Naive thymus-derived CD4-positive, alpha-beta T cell (primary cell): ENCODE data around the gene CIAO2A. TPM values are rescaled to one million over a fixed set of nuclear protein-coding genes. Genes with fewer than 3 reads are reported as not detected.

ENCODE experiments used
- ATAC-seq: fragments of 150-1000 bp; cut with Tn5 transposase; 2 replicates; pipeline ENCODE4 v1.10.0; 2021; ENCODE audit warnings: mild to moderate bottlenecking, moderate library complexity
- CTCF ChIA-PET: fragments of 350-600 bp; sonication (Branson Sonifier 250); formaldehyde crosslinking; loops from one replicate; lab custom pipeline; 2021; ENCODE audit warnings: antibody characterized with exemption; lab: Charles Lee
- POLR2A ChIA-PET: fragments of 350-600 bp; sonication (Branson Sonifier 250); formaldehyde crosslinking; loops from one replicate; lab custom pipeline; 2021; ENCODE audit warnings: antibody characterized with exemption, inconsistent platforms; lab: Charles Lee
- DNase-seq, 9 donors: peaks; one replicate each; pipeline versions ENCODE4 v3.0.0 to v3.0.0-alpha.2; 2020 to 2022; ENCODE audit warnings: mixed read lengths in 1 of 9
- H3K27ac ChIP-seq: one replicate; pipeline ENCODE4 v1.7.0; 2013; ENCODE audit warnings: mild to moderate bottlenecking, low read depth, low read length, moderate library complexity
- H3K27me3 ChIP-seq, 2 donors: one replicate each; pipeline ENCODE4 v1.7.0; 2013; ENCODE audit warnings: low read length in 2 of 2, mild to moderate bottlenecking in 2 of 2, moderate library complexity in 2 of 2; ENCODE audit not compliant: control insufficient read depth in 2 of 2, insufficient read depth in 2 of 2
- H3K36me3 ChIP-seq, 3 experiments: 1 replicate in 2 of 3; 2 replicates in 1 of 3; pipeline ENCODE4 v1.7.0; 2013; ENCODE audit warnings: low read length in 3 of 3, mild to moderate bottlenecking in 3 of 3, moderate library complexity in 1 of 3; ENCODE audit not compliant: insufficient read depth in 3 of 3, control insufficient read depth in 2 of 3
- H3K4me1 ChIP-seq, 2 donors: one replicate each; pipeline ENCODE4 v1.7.0; 2013; ENCODE audit warnings: low read length in 2 of 2, mild to moderate bottlenecking in 2 of 2, moderate library complexity in 1 of 2; ENCODE audit not compliant: control insufficient read depth in 2 of 2, insufficient read depth in 2 of 2
- H3K4me3 ChIP-seq: 2 replicates; pipeline ENCODE4 v1.7.0; 2013; ENCODE audit warnings: mild to moderate bottlenecking, low read length
- H3K9me3 ChIP-seq, 3 experiments: 1 replicate in 2 of 3; 2 replicates in 1 of 3; pipeline ENCODE4 v1.7.0; 2013; ENCODE audit warnings: low read length in 3 of 3; ENCODE audit not compliant: control insufficient read depth in 2 of 3
- H3K27ac Mint-ChIP-seq, 9 donors: one replicate each; pipeline ENCODE4 v1.8.0; 2020 to 2022; ENCODE audit warnings: mixed read lengths in 9 of 9, mild to moderate bottlenecking in 8 of 9, moderate library complexity in 5 of 9, inconsistent platforms in 2 of 9
- H3K27me3 Mint-ChIP-seq, 5 donors: one replicate each; pipeline ENCODE4 v1.8.0; 2021 to 2022; ENCODE audit warnings: mixed read lengths in 5 of 5, mild to moderate bottlenecking in 1 of 5
- H3K36me3 Mint-ChIP-seq, 5 donors: one replicate each; pipeline ENCODE4 v1.8.0; 2020 to 2022; ENCODE audit warnings: mixed read lengths in 5 of 5, mild to moderate bottlenecking in 3 of 5, inconsistent platforms in 1 of 5
- H3K4me1 Mint-ChIP-seq, 7 donors: one replicate each; pipeline ENCODE4 v1.8.0; 2020 to 2022; ENCODE audit warnings: mixed read lengths in 7 of 7, mild to moderate bottlenecking in 3 of 7, inconsistent platforms in 1 of 7
- H3K4me3 Mint-ChIP-seq, 10 donors: one replicate each; pipeline ENCODE4 v1.8.0; 2020 to 2022; ENCODE audit warnings: mild to moderate bottlenecking in 10 of 10, mixed read lengths in 10 of 10, moderate library complexity in 6 of 10, inconsistent platforms in 2 of 10
- H3K9me3 Mint-ChIP-seq, 11 donors: one replicate each; pipeline ENCODE4 v1.8.0; 2020 to 2022; ENCODE audit warnings: mixed read lengths in 11 of 11, mild to moderate bottlenecking in 4 of 11, inconsistent platforms in 1 of 11, moderate library complexity in 1 of 11
- intact Hi-C, 2 donors: fragments of 100-400 bp; cut with micrococcal nuclease; formaldehyde crosslinking; loops; one replicate each; pipeline ENCODE4 v1.15.1; 2023
- polyA plus RNA-seq, 2 donors: library from polyadenylated mRNA; unstranded; fragments of 300-500 nt; fragmentation: Illumina TruSeq; gene quantifications; one replicate each; pipeline ENCODE4 v1.2.3, GENCODE V29; 2021
- total RNA-seq, 6 experiments: library from RNA in 5 of 6; stranded (reverse) in 5 of 6; gene quantifications; 1 replicate in 5 of 6; 2 replicates in 1 of 6; pipeline ENCODE4 v1.2.3 and lab custom pipeline; 2021 to 2026

The CIAO2A gene
- total and polyA plus RNA-seq, 7 experiments from 2014 or later = 19.2 to 92.1 (median 32.9) TPM

DNA sequence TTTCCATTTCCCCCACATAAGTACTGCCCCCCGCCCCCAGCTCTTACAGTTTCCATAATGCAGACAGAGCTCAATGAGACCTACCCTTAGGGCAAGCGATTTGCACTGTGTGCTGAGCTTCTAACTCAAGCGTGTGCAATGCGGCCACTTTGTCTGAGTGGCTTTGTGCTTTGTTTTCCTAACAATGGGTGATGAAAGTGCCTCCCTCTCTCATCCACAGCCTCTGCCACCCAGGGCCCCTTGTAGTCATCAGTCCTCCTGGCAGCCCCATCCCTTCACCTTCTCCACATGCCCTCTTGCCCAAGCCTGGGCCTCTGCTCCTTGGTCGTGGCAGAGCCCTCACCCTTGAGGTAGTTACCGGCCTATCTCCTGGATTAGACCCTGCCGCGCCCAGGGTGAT lies 64.5 kb downstream of the CIAO2A start:
- Histone ChIP-seq H3K4me3 (no peak overlapping the region), H3K36me3 (no peaks in the 10 kb centered on the region), H3K4me1 (peaks cover 0 to 10% of the 10 kb centered on the region in 2 donors), H3K27me3 (no peaks in the 10 kb centered on the region), H3K27ac (no peak overlapping the region), H3K9me3 (no peaks in the 10 kb centered on the region)
- no peak overlapping the region for H3K4me3 Mint-ChIP-seq
- intact Hi-C loops = no loop called here
- CTCF ChIA-PET = no interaction called here
- ATAC-seq (no peak), DNase-seq (no peak)
- H3K9me3 Mint-ChIP-seq = peaks cover 0 to 2% (median 0%) of the 10 kb centered on the region in 11 donors
- peaks cover 0 to 5% (median 0%) of the 10 kb centered on the region in 5 donors for H3K36me3 Mint-ChIP-seq
- POLR2A ChIA-PET = interaction anchor here (0.6 kb wide), 1 partner anchor 741 kb away, joined by 3 read pairs; no protein-coding TSS in a partner anchor
- H3K4me1 Mint-ChIP-seq = peaks cover 4 to 20% (median 7%) of the 10 kb centered on the region in 7 donors
- H3K27me3 Mint-ChIP-seq = no peaks in the 10 kb centered on the region
- peak overlapping the region in 1 of 9 donors; percentile 53 for H3K27ac Mint-ChIP-seq

DNA sequence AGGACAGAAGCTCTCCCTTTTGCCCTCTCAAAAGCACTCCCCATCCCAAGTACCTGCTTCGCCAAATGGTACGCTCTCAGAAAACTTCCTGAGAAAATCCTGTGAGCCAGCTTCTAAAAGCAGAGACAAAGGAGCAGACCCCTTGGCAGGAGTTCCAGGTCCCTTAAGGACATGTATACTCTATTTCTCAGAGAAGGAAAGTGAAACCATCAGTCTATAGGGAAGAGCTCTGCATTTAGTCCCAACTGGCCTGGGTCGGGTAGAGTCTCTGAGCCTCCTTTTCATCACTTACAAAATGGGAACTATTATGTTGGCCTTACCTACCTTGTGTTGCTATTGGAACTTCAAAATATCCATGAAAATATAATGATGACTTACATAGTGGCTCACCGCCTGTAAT lies 67.0 kb downstream of the CIAO2A start:
- no peak overlapping the region for H3K27ac ChIP-seq
- POLR2A ChIA-PET = no interaction called here
- ATAC-seq (no peak), DNase-seq (no peak)
- intact Hi-C loops = no loop called here
- Mint-ChIP-seq H3K4me3 (no peak overlapping the region), H3K36me3 (peaks cover 0 to 8% (median 0%) of the 10 kb centered on the region in 5 donors), H3K4me1 (peaks cover 0 to 16% (median 4%) of the 10 kb centered on the region in 7 donors), H3K27ac (no peak overlapping the region), H3K9me3 (peaks cover 0 to 2% (median 0%) of the 10 kb centered on the region in 11 donors), H3K27me3 (no peaks in the 10 kb centered on the region)
- H3K4me3 ChIP-seq = no peak overlapping the region
- H3K36me3 ChIP-seq = no peaks in the 10 kb centered on the region
- H3K4me1 ChIP-seq = peaks cover 0 to 10% of the 10 kb centered on the region in 2 donors
- CTCF ChIA-PET = no interaction called here
- H3K27me3 ChIP-seq = no peaks in the 10 kb centered on the region
- H3K9me3 ChIP-seq = no peaks in the 10 kb centered on the region

DNA sequence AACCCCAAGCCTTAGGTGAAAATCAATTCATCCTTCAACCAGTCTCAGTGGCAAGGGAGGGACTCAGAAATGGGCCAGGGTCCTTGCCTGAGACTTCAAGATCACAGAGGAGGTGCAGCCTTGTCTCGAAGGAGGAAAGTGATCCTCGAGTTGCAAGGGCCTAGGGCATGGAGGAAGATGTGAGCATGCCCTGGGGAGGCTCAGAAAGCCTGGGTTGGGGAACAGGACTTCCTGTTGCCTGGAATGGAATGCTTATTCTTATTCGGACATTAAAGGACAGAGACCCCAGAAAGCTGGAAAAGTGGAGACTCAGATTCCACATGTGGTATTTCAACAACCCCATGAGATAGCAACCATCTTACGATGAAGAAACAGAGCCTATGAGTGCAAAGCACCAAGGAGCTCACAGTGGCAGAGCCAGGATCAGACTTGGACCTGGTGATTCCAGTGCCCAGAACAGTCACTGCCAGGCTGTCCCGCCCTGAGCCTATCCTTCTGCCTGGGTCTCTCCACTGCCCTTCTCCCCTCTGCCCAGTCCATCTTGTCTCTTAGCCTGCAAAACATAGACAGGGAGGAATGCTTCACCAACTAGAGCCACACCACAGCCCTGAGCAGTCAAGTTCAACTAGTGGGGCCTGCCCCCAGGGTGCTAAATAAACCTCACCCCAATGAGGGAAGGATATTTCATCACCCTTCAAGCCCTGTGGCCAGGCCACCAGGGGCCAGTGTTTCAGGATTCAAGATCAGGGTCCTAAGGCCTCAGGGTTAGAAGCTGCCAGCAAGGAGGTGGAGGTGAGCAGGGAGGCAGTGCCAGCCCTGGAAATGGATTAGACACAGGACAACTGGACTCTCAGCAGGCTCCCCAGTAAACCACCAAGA lies 69.2 kb downstream of the CIAO2A start:
- H3K9me3 Mint-ChIP-seq = peaks cover 0 to 8% (median 0%) of the 10 kb centered on the region in 11 donors

GRCh38 chr15:64023220-64023619 lies 70.4 kb downstream of the CIAO2A start:
- Mint-ChIP-seq H3K9me3 (peaks cover 0 to 8% (median 0%) of the 10 kb centered on the region in 11 donors), H3K4me3 (no peak overlapping the region), H3K27ac (no peak overlapping the region), H3K36me3 (peaks cover 0 to 9% (median 0%) of the 10 kb centered on the region in 5 donors), H3K27me3 (no peaks in the 10 kb centered on the region), H3K4me1 (peaks cover 0 to 7% (median 0%) of the 10 kb centered on the region in 7 donors)
- intact Hi-C loops = no loop called here
- H3K27ac ChIP-seq = no peak overlapping the region
- ChIA-PET CTCF (no interaction called here), POLR2A (no interaction called here)
- no peaks in the 10 kb centered on the region for H3K4me1 ChIP-seq
- ATAC-seq (no peak), DNase-seq (no peak)
- no peaks in the 10 kb centered on the region for H3K36me3 ChIP-seq
- H3K4me3 ChIP-seq = no peak overlapping the region
- no peaks in the 10 kb centered on the region for H3K9me3 ChIP-seq
- no peaks in the 10 kb centered on the region for H3K27me3 ChIP-seq

More for the DNA sequence above, 69.2 kb downstream of the CIAO2A start:
- no peaks in the 10 kb centered on the region for H3K27me3 Mint-ChIP-seq
- Histone ChIP-seq H3K9me3 (no peaks in the 10 kb centered on the region), H3K4me3 (no peak overlapping the region), H3K4me1 (peaks cover 0 to 4% of the 10 kb centered on the region in 2 donors), H3K27ac (no peak overlapping the region), H3K36me3 (no peaks in the 10 kb centered on the region), H3K27me3 (no peaks in the 10 kb centered on the region)
- POLR2A ChIA-PET = no interaction called here
- no peak overlapping the region for H3K4me3 Mint-ChIP-seq
- CTCF ChIA-PET = no interaction called here
- no peak for DNase-seq
- H3K36me3 Mint-ChIP-seq = peaks cover 0 to 10% (median 0%) of the 10 kb centered on the region in 5 donors
- H3K27ac Mint-ChIP-seq = peak overlapping the region in 1 of 9 donors; percentile 38
- intact Hi-C loops = no loop called here
- peaks cover 0 to 10% (median 0%) of the 10 kb centered on the region in 7 donors for H3K4me1 Mint-ChIP-seq
- no peak for ATAC-seq

- Mint-ChIP-seq H3K4me3 (no peak overlapping the region), H3K27ac (no peak overlapping the region), H3K36me3 (peaks cover 0 to 9% (median 0%) of the 10 kb centered on the region in 5 donors), H3K4me1 (peaks cover 0 to 7% (median 0%) of the 10 kb centered on the region in 7 donors), H3K27me3 (no peaks in the 10 kb centered on the region), H3K9me3 (peaks cover 0 to 7% (median 0%) of the 10 kb centered on the region in 11 donors)
- Histone ChIP-seq H3K4me3 (no peak overlapping the region), H3K27me3 (no peaks in the 10 kb centered on the region), H3K36me3 (no peaks in the 10 kb centered on the region), H3K27ac (no peak overlapping the region), H3K9me3 (no peaks in the 10 kb centered on the region), H3K4me1 (no peaks in the 10 kb centered on the region)
- POLR2A ChIA-PET = no interaction called here
- intact Hi-C loops = no loop called here
- CTCF ChIA-PET = no interaction called here
- no peak for DNase-seq
- no peak for ATAC-seq
Measured at GRCh38 chr15:64022571-64022970, 71.1 kb downstream of the CIAO2A start.
